ENCODE measurements around the gene IFIT2. TPM values are rescaled to one million over a fixed set of nuclear protein-coding genes. Genes with fewer than 3 reads are reported as not detected.

Gene IFIT2
- total RNA-seq, 1 experiment from 2014 or later: 0.15 TPM

DNA sequence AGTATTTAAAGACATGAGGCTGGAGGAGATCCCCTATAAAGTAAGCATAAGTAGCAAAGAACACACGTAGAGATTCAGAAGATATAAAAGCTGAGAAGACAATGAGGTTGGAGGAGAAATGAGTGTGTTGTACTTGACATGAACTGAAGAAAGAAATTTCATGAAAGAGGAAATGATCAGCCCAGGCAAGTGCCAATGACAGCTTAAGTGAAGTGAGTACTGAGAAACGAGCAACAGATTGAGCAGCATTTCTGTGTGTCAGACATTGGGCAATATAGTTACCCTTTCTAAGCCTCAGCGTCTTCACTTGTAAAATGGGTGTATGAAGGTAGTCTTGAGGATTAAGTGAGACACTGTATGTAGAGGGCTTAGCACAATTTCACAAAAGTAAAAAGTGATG lies 45.5 kb upstream of the IFIT2 start:
- Mint-ChIP-seq H3K4me3 (no peak overlapping the region), H3K9me3 (peaks cover 32% of the 10 kb centered on the region), H3K27ac (no peak overlapping the region), H3K4me1 (peaks cover 17% of the 10 kb centered on the region), H3K27me3 (ENCODE audit: low read depth) (peaks cover 6% of the 10 kb centered on the region; the same call in 1 of the 2 replicates), H3K36me3 (peaks cover 30% of the 10 kb centered on the region)
- ATAC-seq (no peak), DNase-seq (ENCODE audit: low spot score) (no peak)
- TF ChIP-seq SP1 (CRISPR knock-in tag; conservative IDR thresholded peaks at IDR 0.05) (no peak), ZNF423 (CRISPR knock-in tag; IDR thresholded peaks at IDR 0.05) (no peak), TP53 (CRISPR knock-in tag; IDR thresholded peaks at IDR 0.05) (no peak), SOX15 (CRISPR knock-in tag; IDR thresholded peaks at IDR 0.05) (no peak), FOXK1 (CRISPR knock-in tag; IDR thresholded peaks at IDR 0.05) (no peak), ZNF232 (CRISPR knock-in tag; IDR thresholded peaks at IDR 0.05) (no peak), ZNF121 (CRISPR knock-in tag; IDR thresholded peaks at IDR 0.05) (no peak), ZNF317 (CRISPR knock-in tag; IDR thresholded peaks at IDR 0.05; ENCODE audit: borderline replicate concordance, low read depth) (no peak), GRHL2 (CRISPR knock-in tag; IDR thresholded peaks at IDR 0.05; ENCODE audit: insufficient replicate concordance, severe bottlenecking) (no peak)
- TF ChIP-seq, protein P1, sequence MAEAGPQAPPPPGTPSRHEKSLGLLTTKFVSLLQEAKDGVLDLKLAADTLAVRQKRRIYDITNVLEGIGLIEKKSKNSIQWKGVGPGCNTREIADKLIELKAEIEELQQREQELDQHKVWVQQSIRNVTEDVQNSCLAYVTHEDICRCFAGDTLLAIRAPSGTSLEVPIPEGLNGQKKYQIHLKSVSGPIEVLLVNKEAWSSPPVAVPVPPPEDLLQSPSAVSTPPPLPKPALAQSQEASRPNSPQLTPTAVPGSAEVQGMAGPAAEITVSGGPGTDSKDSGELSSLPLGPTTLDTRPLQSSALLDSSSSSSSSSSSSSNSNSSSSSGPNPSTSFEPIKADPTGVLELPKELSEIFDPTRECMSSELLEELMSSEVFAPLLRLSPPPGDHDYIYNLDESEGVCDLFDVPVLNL (CRISPR knock-in tag; IDR thresholded peaks at IDR 0.05; ENCODE audit: borderline replicate concordance, low read depth): no peak
- TF ChIP-seq, protein P2, sequence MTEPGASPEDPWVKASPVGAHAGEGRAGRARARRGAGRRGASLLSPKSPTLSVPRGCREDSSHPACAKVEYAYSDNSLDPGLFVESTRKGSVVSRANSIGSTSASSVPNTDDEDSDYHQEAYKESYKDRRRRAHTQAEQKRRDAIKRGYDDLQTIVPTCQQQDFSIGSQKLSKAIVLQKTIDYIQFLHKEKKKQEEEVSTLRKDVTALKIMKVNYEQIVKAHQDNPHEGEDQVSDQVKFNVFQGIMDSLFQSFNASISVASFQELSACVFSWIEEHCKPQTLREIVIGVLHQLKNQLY (CRISPR knock-in tag; IDR thresholded peaks at IDR 0.05): no peak
- TF ChIP-seq, protein P3, sequence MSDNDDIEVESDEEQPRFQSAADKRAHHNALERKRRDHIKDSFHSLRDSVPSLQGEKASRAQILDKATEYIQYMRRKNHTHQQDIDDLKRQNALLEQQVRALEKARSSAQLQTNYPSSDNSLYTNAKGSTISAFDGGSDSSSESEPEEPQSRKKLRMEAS (CRISPR knock-in tag; IDR thresholded peaks at IDR 0.05): no peak
- TF ChIP-seq, protein P4, sequence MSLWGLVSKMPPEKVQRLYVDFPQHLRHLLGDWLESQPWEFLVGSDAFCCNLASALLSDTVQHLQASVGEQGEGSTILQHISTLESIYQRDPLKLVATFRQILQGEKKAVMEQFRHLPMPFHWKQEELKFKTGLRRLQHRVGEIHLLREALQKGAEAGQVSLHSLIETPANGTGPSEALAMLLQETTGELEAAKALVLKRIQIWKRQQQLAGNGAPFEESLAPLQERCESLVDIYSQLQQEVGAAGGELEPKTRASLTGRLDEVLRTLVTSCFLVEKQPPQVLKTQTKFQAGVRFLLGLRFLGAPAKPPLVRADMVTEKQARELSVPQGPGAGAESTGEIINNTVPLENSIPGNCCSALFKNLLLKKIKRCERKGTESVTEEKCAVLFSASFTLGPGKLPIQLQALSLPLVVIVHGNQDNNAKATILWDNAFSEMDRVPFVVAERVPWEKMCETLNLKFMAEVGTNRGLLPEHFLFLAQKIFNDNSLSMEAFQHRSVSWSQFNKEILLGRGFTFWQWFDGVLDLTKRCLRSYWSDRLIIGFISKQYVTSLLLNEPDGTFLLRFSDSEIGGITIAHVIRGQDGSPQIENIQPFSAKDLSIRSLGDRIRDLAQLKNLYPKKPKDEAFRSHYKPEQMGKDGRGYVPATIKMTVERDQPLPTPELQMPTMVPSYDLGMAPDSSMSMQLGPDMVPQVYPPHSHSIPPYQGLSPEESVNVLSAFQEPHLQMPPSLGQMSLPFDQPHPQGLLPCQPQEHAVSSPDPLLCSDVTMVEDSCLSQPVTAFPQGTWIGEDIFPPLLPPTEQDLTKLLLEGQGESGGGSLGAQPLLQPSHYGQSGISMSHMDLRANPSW (CRISPR knock-in tag; conservative IDR thresholded peaks at IDR 0.05; ENCODE audit: low read depth): no peak
- ChIA-PET CTCF (interaction anchor here (1.1 kb wide), 1 partner anchor 113 kb away, joined by 4 read pairs; no protein-coding TSS in a partner anchor), POLR2A (no interaction called here)

DNA sequence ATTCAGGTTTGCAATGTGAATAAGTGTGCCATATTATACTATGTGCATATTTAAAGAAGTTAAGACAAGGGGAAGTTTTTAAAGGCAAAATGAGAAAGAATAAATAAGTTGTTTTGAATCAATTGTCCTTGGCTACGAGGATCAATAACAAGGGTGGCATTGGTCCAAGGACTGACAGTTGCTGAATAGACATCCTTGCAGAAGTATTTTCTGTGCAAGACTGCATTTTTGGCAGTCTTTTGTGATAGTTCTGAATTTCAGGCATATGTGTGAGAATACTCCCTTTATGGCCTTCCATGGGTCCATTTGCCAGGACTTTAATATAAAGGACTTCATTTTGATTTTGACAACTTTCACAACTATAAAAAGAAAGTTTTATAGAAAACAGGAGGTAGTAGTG lies 44.9 kb upstream of the IFIT2 start:
- Mint-ChIP-seq H3K36me3 (peaks cover 30% of the 10 kb centered on the region), H3K4me1 (peaks cover 17% of the 10 kb centered on the region), H3K27me3 (ENCODE audit: low read depth) (peaks cover 6% of the 10 kb centered on the region; the same call in 1 of the 2 replicates), H3K9me3 (peaks cover 32% of the 10 kb centered on the region), H3K4me3 (no peak overlapping the region), H3K27ac (no peak overlapping the region)
- ATAC-seq (no peak), DNase-seq (ENCODE audit: low spot score) (no peak)
- POLR2A ChIA-PET: no interaction called here
- TF ChIP-seq, protein P5, sequence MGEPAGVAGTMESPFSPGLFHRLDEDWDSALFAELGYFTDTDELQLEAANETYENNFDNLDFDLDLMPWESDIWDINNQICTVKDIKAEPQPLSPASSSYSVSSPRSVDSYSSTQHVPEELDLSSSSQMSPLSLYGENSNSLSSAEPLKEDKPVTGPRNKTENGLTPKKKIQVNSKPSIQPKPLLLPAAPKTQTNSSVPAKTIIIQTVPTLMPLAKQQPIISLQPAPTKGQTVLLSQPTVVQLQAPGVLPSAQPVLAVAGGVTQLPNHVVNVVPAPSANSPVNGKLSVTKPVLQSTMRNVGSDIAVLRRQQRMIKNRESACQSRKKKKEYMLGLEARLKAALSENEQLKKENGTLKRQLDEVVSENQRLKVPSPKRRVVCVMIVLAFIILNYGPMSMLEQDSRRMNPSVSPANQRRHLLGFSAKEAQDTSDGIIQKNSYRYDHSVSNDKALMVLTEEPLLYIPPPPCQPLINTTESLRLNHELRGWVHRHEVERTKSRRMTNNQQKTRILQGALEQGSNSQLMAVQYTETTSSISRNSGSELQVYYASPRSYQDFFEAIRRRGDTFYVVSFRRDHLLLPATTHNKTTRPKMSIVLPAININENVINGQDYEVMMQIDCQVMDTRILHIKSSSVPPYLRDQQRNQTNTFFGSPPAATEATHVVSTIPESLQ (CRISPR knock-in tag; IDR thresholded peaks at IDR 0.05): no peak
- TF ChIP-seq, protein P6, sequence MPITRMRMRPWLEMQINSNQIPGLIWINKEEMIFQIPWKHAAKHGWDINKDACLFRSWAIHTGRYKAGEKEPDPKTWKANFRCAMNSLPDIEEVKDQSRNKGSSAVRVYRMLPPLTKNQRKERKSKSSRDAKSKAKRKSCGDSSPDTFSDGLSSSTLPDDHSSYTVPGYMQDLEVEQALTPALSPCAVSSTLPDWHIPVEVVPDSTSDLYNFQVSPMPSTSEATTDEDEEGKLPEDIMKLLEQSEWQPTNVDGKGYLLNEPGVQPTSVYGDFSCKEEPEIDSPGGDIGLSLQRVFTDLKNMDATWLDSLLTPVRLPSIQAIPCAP (CRISPR knock-in tag; IDR thresholded peaks at IDR 0.05): no peak
- TF ChIP-seq, protein P7, sequence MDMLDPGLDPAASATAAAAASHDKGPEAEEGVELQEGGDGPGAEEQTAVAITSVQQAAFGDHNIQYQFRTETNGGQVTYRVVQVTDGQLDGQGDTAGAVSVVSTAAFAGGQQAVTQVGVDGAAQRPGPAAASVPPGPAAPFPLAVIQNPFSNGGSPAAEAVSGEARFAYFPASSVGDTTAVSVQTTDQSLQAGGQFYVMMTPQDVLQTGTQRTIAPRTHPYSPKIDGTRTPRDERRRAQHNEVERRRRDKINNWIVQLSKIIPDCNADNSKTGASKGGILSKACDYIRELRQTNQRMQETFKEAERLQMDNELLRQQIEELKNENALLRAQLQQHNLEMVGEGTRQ (CRISPR knock-in tag; IDR thresholded peaks at IDR 0.05): no peak
- TF ChIP-seq SMAD3 (CRISPR knock-in tag; IDR thresholded peaks at IDR 0.05; ENCODE audit: borderline replicate concordance) (no peak), ZNF219 (CRISPR knock-in tag; IDR thresholded peaks at IDR 0.05; ENCODE audit: borderline replicate concordance) (no peak), NFE2L1 (CRISPR knock-in tag; IDR thresholded peaks at IDR 0.05) (no peak), CREM (CRISPR knock-in tag; IDR thresholded peaks at IDR 0.05) (no peak)
- TF ChIP-seq, protein P8, sequence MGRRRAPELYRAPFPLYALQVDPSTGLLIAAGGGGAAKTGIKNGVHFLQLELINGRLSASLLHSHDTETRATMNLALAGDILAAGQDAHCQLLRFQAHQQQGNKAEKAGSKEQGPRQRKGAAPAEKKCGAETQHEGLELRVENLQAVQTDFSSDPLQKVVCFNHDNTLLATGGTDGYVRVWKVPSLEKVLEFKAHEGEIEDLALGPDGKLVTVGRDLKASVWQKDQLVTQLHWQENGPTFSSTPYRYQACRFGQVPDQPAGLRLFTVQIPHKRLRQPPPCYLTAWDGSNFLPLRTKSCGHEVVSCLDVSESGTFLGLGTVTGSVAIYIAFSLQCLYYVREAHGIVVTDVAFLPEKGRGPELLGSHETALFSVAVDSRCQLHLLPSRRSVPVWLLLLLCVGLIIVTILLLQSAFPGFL (CRISPR knock-in tag; IDR thresholded peaks at IDR 0.05; ENCODE audit: borderline replicate concordance): no peak
- TF ChIP-seq, protein P9, sequence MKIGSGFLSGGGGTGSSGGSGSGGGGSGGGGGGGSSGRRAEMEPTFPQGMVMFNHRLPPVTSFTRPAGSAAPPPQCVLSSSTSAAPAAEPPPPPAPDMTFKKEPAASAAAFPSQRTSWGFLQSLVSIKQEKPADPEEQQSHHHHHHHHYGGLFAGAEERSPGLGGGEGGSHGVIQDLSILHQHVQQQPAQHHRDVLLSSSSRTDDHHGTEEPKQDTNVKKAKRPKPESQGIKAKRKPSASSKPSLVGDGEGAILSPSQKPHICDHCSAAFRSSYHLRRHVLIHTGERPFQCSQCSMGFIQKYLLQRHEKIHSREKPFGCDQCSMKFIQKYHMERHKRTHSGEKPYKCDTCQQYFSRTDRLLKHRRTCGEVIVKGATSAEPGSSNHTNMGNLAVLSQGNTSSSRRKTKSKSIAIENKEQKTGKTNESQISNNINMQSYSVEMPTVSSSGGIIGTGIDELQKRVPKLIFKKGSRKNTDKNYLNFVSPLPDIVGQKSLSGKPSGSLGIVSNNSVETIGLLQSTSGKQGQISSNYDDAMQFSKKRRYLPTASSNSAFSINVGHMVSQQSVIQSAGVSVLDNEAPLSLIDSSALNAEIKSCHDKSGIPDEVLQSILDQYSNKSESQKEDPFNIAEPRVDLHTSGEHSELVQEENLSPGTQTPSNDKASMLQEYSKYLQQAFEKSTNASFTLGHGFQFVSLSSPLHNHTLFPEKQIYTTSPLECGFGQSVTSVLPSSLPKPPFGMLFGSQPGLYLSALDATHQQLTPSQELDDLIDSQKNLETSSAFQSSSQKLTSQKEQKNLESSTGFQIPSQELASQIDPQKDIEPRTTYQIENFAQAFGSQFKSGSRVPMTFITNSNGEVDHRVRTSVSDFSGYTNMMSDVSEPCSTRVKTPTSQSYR (CRISPR knock-in tag; IDR thresholded peaks at IDR 0.05): no peak
- CTCF ChIA-PET: interaction anchor here (1.1 to 1.2 kb wide), 3 partner anchors 112 to 387 kb away, joined by 4 read pairs; no protein-coding TSS in a partner anchor
